H1 (cell line): ENCODE results near the gene STXBP6. TPM values are rescaled to one million over a fixed set of nuclear protein-coding genes. Genes with fewer than 3 reads are reported as not detected.

Experiments
- CTCF ChIA-PET: fragments of 300-600 bp; sonication (Branson Sonifier 250); formaldehyde crosslinking; loops from one replicate; lab custom pipeline; 2021; ENCODE audit not compliant: partially characterized antibody; lab: Charles Lee
- POLR2A ChIA-PET: fragments of 300-600 bp; sonication (Branson Sonifier 250); formaldehyde crosslinking; loops from one replicate; lab custom pipeline; 2021; ENCODE audit warnings: inconsistent platforms; ENCODE audit not compliant: partially characterized antibody; lab: Charles Lee
- DNase-seq, 2 experiments: peaks; one replicate each; pipeline versions ENCODE4 v3.0.0 to v3.0.0-alpha.2; 2010 to 2022; ENCODE audit warnings: low spot score in 2 of 2, low read depth in 1 of 2, mixed read lengths in 1 of 2
- FAIRE-seq: peaks from 2 replicates; lab custom pipeline; 2011; peaks lifted over from hg19 to GRCh38; lab: Jason Lieb, UNC
- H2AFZ ChIP-seq: 2 replicates; pipeline ENCODE4 v1.8.1; 2012; ENCODE audit warnings: low read length, inconsistent platforms
- H2AK5ac ChIP-seq: 2 replicates; pipeline ENCODE4 v1.6.1; 2013; ENCODE audit warnings: low read depth, low read length
- H2BK120ac ChIP-seq: replicated peaks from 2 replicates; pipeline ENCODE3; 2013; ENCODE audit warnings: low read depth, low read length, inconsistent platforms
- H2BK12ac ChIP-seq: 2 replicates; pipeline ENCODE4 v1.6.1; 2013; ENCODE audit warnings: low read depth, low read length
- H2BK15ac ChIP-seq: 2 replicates; pipeline ENCODE4 v1.6.1; 2013; ENCODE audit warnings: low read length
- H2BK20ac ChIP-seq: 2 replicates; pipeline ENCODE4 v1.6.1; 2013; ENCODE audit warnings: low read length
- H2BK5ac ChIP-seq: 2 replicates; pipeline ENCODE4 v1.6.1; 2013; ENCODE audit warnings: low read depth, low read length
- H3K14ac ChIP-seq: 2 replicates; pipeline ENCODE4 v1.6.1; 2013; ENCODE audit warnings: inconsistent platforms; ENCODE audit not compliant: insufficient read length
- H3K18ac ChIP-seq: 2 replicates; pipeline ENCODE4 v1.6.1; 2013; ENCODE audit warnings: low read length; ENCODE audit errors: extremely low read depth
- H3K23ac ChIP-seq: 2 replicates; pipeline ENCODE4 v1.6.1; 2013; ENCODE audit warnings: inconsistent platforms; ENCODE audit not compliant: insufficient read length
- H3K23me2 ChIP-seq: 2 replicates; pipeline ENCODE4 v1.6.1; 2013; ENCODE audit warnings: low read depth, low read length
- H3K27ac ChIP-seq: 2 replicates; pipeline ENCODE4 v1.6.1; 2011; ENCODE audit warnings: low read depth, low read length, inconsistent platforms
- H3K27me3 ChIP-seq, 4 experiments: replicated peaks in 1 of 4; 1 replicate in 1 of 4; 2 replicates in 3 of 4; pipeline versions ENCODE4 v1.6.1 to v1.8.1; 2011 to 2013; ENCODE audit warnings: low read length in 3 of 4, mild to moderate bottlenecking in 3 of 4, inconsistent platforms in 2 of 4, mixed read lengths in 2 of 4, moderate library complexity in 1 of 4; ENCODE audit not compliant: control insufficient read depth in 3 of 4, insufficient read depth in 3 of 4; ENCODE audit errors: extremely low read depth in 1 of 4
- H3K36me3 ChIP-seq, 4 experiments: 2 replicates each; pipeline versions ENCODE4 v1.6.1 to v1.8.1; 2011 to 2013; ENCODE audit warnings: mild to moderate bottlenecking in 4 of 4, low read length in 3 of 4, moderate library complexity in 2 of 4, control low read depth in 1 of 4, inconsistent platforms in 1 of 4; ENCODE audit not compliant: insufficient read depth in 4 of 4, control insufficient read depth in 2 of 4
- H3K4ac ChIP-seq: replicated peaks from 2 replicates; pipeline ENCODE3; 2013; ENCODE audit warnings: low read length, low read depth, mixed read lengths, inconsistent platforms; ENCODE audit not compliant: insufficient read length
- H3K4me1 ChIP-seq, 4 experiments: replicated peaks in 1 of 4; 1 replicate in 1 of 4; 2 replicates in 3 of 4; pipeline versions ENCODE4 v1.6.1 to v1.8.1; 2011 to 2013; ENCODE audit warnings: low read length in 3 of 4, inconsistent platforms in 2 of 4, mixed read lengths in 1 of 4; ENCODE audit not compliant: insufficient read depth in 4 of 4, control insufficient read depth in 3 of 4
- H3K4me2 ChIP-seq, 2 experiments: 2 replicates each; pipeline versions ENCODE4 v1.6.1 to v1.8.1; 2011 to 2013; ENCODE audit warnings: low read depth in 2 of 2, low read length in 2 of 2, control low read depth in 1 of 2, inconsistent platforms in 1 of 2, mild to moderate bottlenecking in 1 of 2; ENCODE audit not compliant: insufficient read depth in 1 of 2
- H3K4me3 ChIP-seq, 4 experiments: fragments of 200-600, 300-600 bp in 1 of 4; sonication (generic), shearing (Covaris generic), sonication (Bioruptor Twin) in 1 of 4; 2 replicates each; pipeline versions ENCODE4 v1.5.1 to v1.8.1; 2011 to 2016; ENCODE audit warnings: low read length in 4 of 4, low read depth in 3 of 4, control low read depth in 2 of 4, inconsistent platforms in 2 of 4, mild to moderate bottlenecking in 2 of 4, mixed read lengths in 1 of 4, moderate library complexity in 1 of 4; ENCODE audit not compliant: insufficient read depth in 2 of 4; ENCODE audit errors: extremely low read depth in 1 of 4
- H3K56ac ChIP-seq: replicated peaks from 2 replicates; pipeline ENCODE3; 2013; ENCODE audit warnings: low read depth, mild to moderate bottlenecking, mixed read lengths, low read length, inconsistent platforms; ENCODE audit not compliant: insufficient read length
- H3K79me1 ChIP-seq: 2 replicates; pipeline ENCODE4 v1.6.1; 2013; ENCODE audit warnings: low read depth, low read length, control low read depth
- H3K79me2 ChIP-seq, 2 experiments: 2 replicates each; pipeline versions ENCODE4 v1.6.1 to v1.8.1; 2012 to 2013; ENCODE audit warnings: low read length in 2 of 2, mild to moderate bottlenecking in 2 of 2, inconsistent platforms in 1 of 2; ENCODE audit not compliant: insufficient read depth in 2 of 2, control insufficient read depth in 1 of 2
- H3K9ac ChIP-seq, 4 experiments: replicated peaks in 1 of 4; 1 replicate in 1 of 4; 2 replicates in 3 of 4; pipeline versions ENCODE4 v1.6.1 to v1.8.1; 2011 to 2013; ENCODE audit warnings: low read depth in 3 of 4, low read length in 3 of 4, control low read depth in 2 of 4, mild to moderate bottlenecking in 2 of 4, moderate library complexity in 2 of 4, inconsistent platforms in 1 of 4; ENCODE audit errors: extremely low read depth in 1 of 4
- H3K9me3 ChIP-seq, 2 experiments: 2 replicates each; pipeline versions ENCODE4 v1.6.1 to v1.8.1; 2012 to 2013; ENCODE audit warnings: mild to moderate bottlenecking in 2 of 2, moderate library complexity in 2 of 2, control low read depth in 1 of 2, inconsistent platforms in 1 of 2, low read depth in 1 of 2, low read length in 1 of 2, mixed read lengths in 1 of 2; ENCODE audit not compliant: insufficient read depth in 2 of 2
- H4K20me1 ChIP-seq, 2 experiments: replicated peaks in 1 of 2; 2 replicates each; pipeline versions ENCODE3 to v1.8.1; 2011 to 2013; ENCODE audit warnings: inconsistent platforms in 2 of 2, low read length in 2 of 2, mild to moderate bottlenecking in 1 of 2; ENCODE audit not compliant: insufficient read depth in 2 of 2, control insufficient read depth in 1 of 2
- H4K5ac ChIP-seq: 2 replicates; pipeline ENCODE4 v1.6.1; 2013; ENCODE audit warnings: low read length, low read depth, mixed read lengths, inconsistent platforms; ENCODE audit not compliant: insufficient read length
- H4K8ac ChIP-seq: 2 replicates; pipeline ENCODE4 v1.8.0; 2013; ENCODE audit warnings: mild to moderate bottlenecking, moderate library complexity, low read length, inconsistent platforms; ENCODE audit not compliant: insufficient read depth; ENCODE audit errors: extremely low read depth
- H4K91ac ChIP-seq: replicated peaks from 2 replicates; pipeline ENCODE3; 2013; ENCODE audit warnings: low read length, mixed read lengths, inconsistent platforms; ENCODE audit not compliant: insufficient read length
- NANOG ChIP-seq: IDR thresholded peaks from 2 replicates; pipeline ENCODE4 v1.6.1; 2011; ENCODE audit warnings: low read length, low read depth, mild to moderate bottlenecking, inconsistent platforms; ENCODE audit not compliant: insufficient read depth, poor library complexity, severe bottlenecking
- RBBP5 ChIP-seq: IDR thresholded peaks from 2 replicates; pipeline ENCODE4 v1.7.1; 2012; ENCODE audit warnings: low read depth, mild to moderate bottlenecking, inconsistent platforms, low read length, moderate library complexity, borderline replicate concordance
- SP2 ChIP-seq: IDR thresholded peaks from 2 replicates; pipeline ENCODE4 v1.6.1; 2012; ENCODE audit warnings: mild to moderate bottlenecking, low read length, inconsistent platforms
- SP4 ChIP-seq: IDR thresholded peaks from 2 replicates; pipeline ENCODE4 v1.6.1; 2012; ENCODE audit warnings: low read length, inconsistent platforms
- WGBS, 2 experiments: shearing (Covaris generic) in 1 of 2; methylation state at CpG; one replicate each; pipeline versions ENCODE4 v1.1.6 to v1.1.7; 2013 to 2015; ENCODE audit warnings: low lambda C conversion rate in 2 of 2, mixed read lengths in 2 of 2, inconsistent platforms in 1 of 2, low coverage in 1 of 2, missing lambda C conversion rate in 1 of 2; ENCODE audit not compliant: insufficient replicate concordance in 2 of 2, insufficient coverage in 1 of 2, insufficient read length in 1 of 2; ENCODE audit errors: extremely low coverage in 1 of 2, missing lambda C conversion rate in 1 of 2; 5-methylcytosine and 5-hydroxymethylcytosine counted together
- polyA plus RNA-seq, 7 experiments: library from polyadenylated mRNA; depleted of rRNA in 3 of 7; stranded (reverse) in 5 of 7; unstranded in 2 of 7; fragments of >200 nt in 5 of 7; fragments of 200-250 nt in 2 of 7; gene quantifications; 1 replicate in 5 of 7; 2 replicates in 1 of 7; 4 replicates in 1 of 7; pipeline versions ENCODE4 v1.2.1 to v1.2.3, GENCODE V29; 2011 to 2013; ENCODE audit warnings: missing spikeins in 2 of 7, mixed read lengths in 2 of 7
- total RNA-seq: library from RNA; stranded (reverse); fragmentation: NEBNext Ultra II Directional; extraction: Animal tissue kit (Norgen Biotek cat#: 25700); gene quantifications from 2 replicates; pipeline ENCODE4 v1.2.1, GENCODE V29; 2021

STXBP6 gene
- total and polyA plus RNA-seq, 2 of the 8 experiments (the other 6 are each of a cell fraction or from before 2014, with no cell fraction given), result 9.4 to 18.1 TPM

DNA sequence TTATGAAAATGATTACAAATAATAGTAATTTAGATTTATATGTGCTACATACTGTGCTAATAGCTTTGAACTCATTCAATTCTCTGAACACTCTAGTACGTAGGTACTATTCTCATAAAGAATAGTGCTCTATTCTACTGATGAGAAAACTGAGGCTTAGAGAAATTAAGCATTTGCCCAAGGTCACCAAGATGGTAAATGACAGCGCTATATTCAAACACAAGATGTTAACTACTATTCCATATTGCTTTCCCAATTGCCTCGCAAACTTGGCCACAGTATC is 233.1 kb downstream of the STXBP6 start:
- Histone ChIP-seq H3K14ac (no peak overlapping the region), H4K91ac (no peak overlapping the region), H2BK5ac (no peak overlapping the region), H3K36me3 (no peaks in the 10 kb centered on the region; a peak in 1 of 8 replicates), H2BK120ac (no peak overlapping the region), H3K27ac (no peak overlapping the region), H3K79me2 (no peaks in the 10 kb centered on the region), H3K4ac (no peak overlapping the region), H3K23ac (no peak overlapping the region), H3K4me3 (no peak overlapping the region), H3K56ac (no peak overlapping the region), H3K18ac (no peak overlapping the region), H2AFZ (no peak overlapping the region), H3K9ac (no peak overlapping the region), H3K79me1 (no peaks in the 10 kb centered on the region; the same call in 1 of the 2 replicates), H3K4me1 (no peaks in the 10 kb centered on the region), H3K23me2 (no peaks in the 10 kb centered on the region), H2BK12ac (no peak overlapping the region), H3K4me2 (no peak overlapping the region), H2AK5ac (no peak overlapping the region), H2BK15ac (peak overlapping the region; percentile 63; the same call in 1 of the 2 replicates), H4K5ac (no peak overlapping the region), H3K27me3 (no peaks in the 10 kb centered on the region), H4K8ac (no peak overlapping the region), H3K9me3 (no peaks in the 10 kb centered on the region), H2BK20ac (no peak overlapping the region)
- ChIA-PET CTCF (interaction anchor here (1.0 to 2.1 kb wide), 5 partner anchors 8 to 225 kb away, joined by 3 to 7 read pairs (median 4); no protein-coding TSS in a partner anchor), POLR2A (no interaction called here)
- DNase-seq (no peak), FAIRE-seq (no peak)
- 100% methylated on average over 3 of the region's 3 CpGs; no CpG with 5 or more reads in 1 of the 2 experiments for WGBS, 2 experiments
- TF ChIP-seq NANOG (no peak), SP2 (no peak), RBBP5 (no peak), SP4 (no peak)
- TF ChIP-seq, all 59 proteins: peak for 0
- H4K20me1 ChIP-seq, result no peaks in the 10 kb centered on the region
